ENCODE data around the gene ZNF701. TPM values are rescaled to one million over a fixed set of nuclear protein-coding genes. Genes with fewer than 3 reads are reported as not detected.

The ZNF701 gene
- polyA plus RNA-seq, 3 donors: 4.8 to 8.2 (median 5.6) TPM

GRCh38 chr19:52527134-52527955, 42.7 kb upstream of the ZNF701 start, which contains the start of gene ZNF808:
Gene ZNF808, plus strand, starts transcription at chr19:52527668. Its CDS starts 15,617 bp downstream, at chr19:52543285.
- peaks cover 21% of the 10 kb centered on the region for H3K4me1 Mint-ChIP-seq
- peak within 1 kb of the TSS; percentile 98 to 99 for H3K4me3 Mint-ChIP-seq
- H3K27me3 Mint-ChIP-seq (ENCODE audit: low read depth in 3 of 3): peaks cover 0 to 2% (median 1%) of the 10 kb centered on the region in 3 donors
- peak within 1 kb of the TSS; percentile 94 to 96 for H3K27ac ChIP-seq (ENCODE audit: low read depth in 1 of 2, low read length in 2 of 2)
- H3K27ac Mint-ChIP-seq: peak within 1 kb of the TSS; percentile 96 to 100 (median 99)
- under 1% methylated on average over 30 of the region's 54 CpGs for WGBS (ENCODE audit: insufficient coverage)
- peak within 1 kb of the TSS; percentile 63 to 95 (median 82) for H3K4me3 ChIP-seq (replicated peaks in 1 of 3; ENCODE audit: low read depth in 2 of 3, low read length in 3 of 3)
- H3K36me3 Mint-ChIP-seq: peaks cover 8 to 12% of the 10 kb centered on the region in 2 donors
- peak; percentile 78 for TF ChIP-seq CTCF (IDR thresholded peaks at IDR 0.05)
- intact Hi-C loops (cut with micrococcal nuclease): loop anchor here (1.0 to 5.0 kb wide), 7 partner anchors 8 to 340 kb away; partner anchors contain the start of genes ZNF701 (in 2 of the 2), ZNF83 (in 2 of the 2) and ZNF480 (in 1 of the 2)
- H3K36me3 ChIP-seq (replicated peaks in 1 of 2; ENCODE audit: control insufficient read depth in 1 of 2, insufficient read depth in 2 of 2, low read length in 2 of 2): no peaks in the 10 kb centered on the region
- H2AFZ ChIP-seq (ENCODE audit: insufficient read depth, low read depth, low read length, poor library complexity, severe bottlenecking): peak within 1 kb of the TSS; percentile 89
- H3K9me3 ChIP-seq (replicated peaks in 1 of 2; ENCODE audit: control insufficient read depth in 1 of 2, insufficient read depth in 1 of 2, low read length in 2 of 2): peaks cover 26 to 40% of the 10 kb centered on the region in 2 donors
- H3K4me1 ChIP-seq (ENCODE audit: control insufficient read depth in 1 of 2, insufficient read depth in 2 of 2, low read length in 2 of 2): peaks cover 14 to 23% of the 10 kb centered on the region in 2 donors
- peaks cover 37% of the 10 kb centered on the region for H3K79me2 ChIP-seq (ENCODE audit: insufficient read depth, low read length)
- no peaks in the 10 kb centered on the region for H3K27me3 ChIP-seq (ENCODE audit: control insufficient read depth in 2 of 2, insufficient read depth in 2 of 2, low read length in 2 of 2)
- DNase-seq: peak; percentile 87 to 92 (median 91)
- peak within 1 kb of the TSS; percentile 79 for H3K4me2 ChIP-seq (replicated peaks; ENCODE audit: extremely low read depth, low read length, poor library complexity, severe bottlenecking)
- H3K9ac ChIP-seq (ENCODE audit: insufficient read depth, low read length, poor library complexity, severe bottlenecking): peak within 1 kb of the TSS; percentile 90
- no peaks in the 10 kb centered on the region for H4K20me1 ChIP-seq (ENCODE audit: insufficient read depth, low read length)
- H3K9me3 Mint-ChIP-seq: peaks cover 16 to 63% (median 52%) of the 10 kb centered on the region in 7 donors

GRCh38 chr19:52527956-52528351, 42.1 kb upstream of the ZNF701 start:
- Histone ChIP-seq H3K79me2 (ENCODE audit: insufficient read depth, low read length) (peaks cover 40% of the 10 kb centered on the region), H3K27ac (ENCODE audit: low read depth in 1 of 2, low read length in 2 of 2) (peak overlapping the region; percentile 76 to 96), H3K9ac (ENCODE audit: insufficient read depth, low read length, poor library complexity, severe bottlenecking) (peak overlapping the region; percentile 90), H2AFZ (ENCODE audit: insufficient read depth, low read depth, low read length, poor library complexity, severe bottlenecking) (peak overlapping the region; percentile 89), H3K4me1 (ENCODE audit: control insufficient read depth in 1 of 2, insufficient read depth in 2 of 2, low read length in 2 of 2) (peaks cover 14 to 26% of the 10 kb centered on the region in 2 donors), H3K4me2 (replicated peaks; ENCODE audit: extremely low read depth, low read length, poor library complexity, severe bottlenecking) (peak overlapping the region; percentile 79), H3K4me3 (replicated peaks in 1 of 3; ENCODE audit: low read depth in 2 of 3, low read length in 3 of 3) (peak overlapping the region; percentile 63 to 95 (median 82)), H3K27me3 (ENCODE audit: control insufficient read depth in 2 of 2, insufficient read depth in 2 of 2, low read length in 2 of 2) (no peaks in the 10 kb centered on the region), H4K20me1 (ENCODE audit: insufficient read depth, low read length) (no peaks in the 10 kb centered on the region), H3K9me3 (replicated peaks in 1 of 2; ENCODE audit: control insufficient read depth in 1 of 2, insufficient read depth in 1 of 2, low read length in 2 of 2) (peaks cover 20 to 34% of the 10 kb centered on the region in 2 donors), H3K36me3 (replicated peaks in 1 of 2; ENCODE audit: control insufficient read depth in 1 of 2, insufficient read depth in 2 of 2, low read length in 2 of 2) (peaks cover 0 to 2% of the 10 kb centered on the region in 2 donors)
- TF ChIP-seq CTCF (IDR thresholded peaks at IDR 0.05): no peak
- DNase-seq: peak in 1 of 3 donors; percentile 3
- intact Hi-C loops (cut with micrococcal nuclease): loop anchor here (1.0 to 5.0 kb wide), 7 partner anchors 7 to 341 kb away; partner anchors contain the start of genes ZNF701 (in 2 of the 2), ZNF83 (in 2 of the 2) and ZNF480 (in 1 of the 2)
- WGBS (ENCODE audit: insufficient coverage): under 1% methylated on average over 25 of the region's 25 CpGs
- peaks cover 11 to 57% (median 46%) of the 10 kb centered on the region in 7 donors for H3K9me3 Mint-ChIP-seq
- peaks cover 11 to 17% of the 10 kb centered on the region in 2 donors for H3K36me3 Mint-ChIP-seq
- H3K27me3 Mint-ChIP-seq (ENCODE audit: low read depth in 3 of 3): peaks cover 0 to 2% (median 1%) of the 10 kb centered on the region in 3 donors
- peak overlapping the region; percentile 96 to 100 (median 99) for H3K27ac Mint-ChIP-seq
- H3K4me3 Mint-ChIP-seq: peak overlapping the region; percentile 98 to 99
- H3K4me1 Mint-ChIP-seq: peaks cover 24% of the 10 kb centered on the region

All from CD14-positive monocyte (primary cell).